Neural progenitor cell (in vitro differentiated cells): ENCODE results near the gene CCPG1. TPM values are rescaled to one million over a fixed set of nuclear protein-coding genes. Genes with fewer than 3 reads are reported as not detected.

Experiments
- DNase-seq: peaks from one replicate; pipeline ENCODE4 v3.0.0-alpha.2; 2016; ENCODE audit warnings: low spot score
- H2AFZ ChIP-seq: fragments of 200-600 bp; sonication (generic); replicated peaks from 2 replicates; pipeline ENCODE4 v1.6.1; 2016; ENCODE audit warnings: antibody characterized with exemption
- H3F3A ChIP-seq: fragments of 200-600 bp; sonication (generic); 2 replicates; pipeline ENCODE4 v1.6.1; 2016; ENCODE audit warnings: antibody characterized with exemption, low read depth
- H3K27ac ChIP-seq: fragments of 200-600 bp; sonication (generic); 2 replicates; pipeline ENCODE4 v1.5.1; 2016; ENCODE audit warnings: mild to moderate bottlenecking
- H3K27me3 ChIP-seq: fragments of 200-600 bp; sonication (generic); 2 replicates; pipeline ENCODE4 v1.6.1; 2016; ENCODE audit warnings: mild to moderate bottlenecking, moderate library complexity
- H3K36me3 ChIP-seq: fragments of 200-600 bp; sonication (generic); 2 replicates; pipeline ENCODE4 v1.5.1; 2016
- H3K4me1 ChIP-seq: fragments of 200-600 bp; sonication (generic); 2 replicates; pipeline ENCODE4 v1.6.1; 2016; ENCODE audit warnings: mixed run types
- H3K4me2 ChIP-seq: fragments of 200-600 bp; sonication (generic); 2 replicates; pipeline ENCODE4 v1.6.1; 2016
- H3K4me3 ChIP-seq: fragments of 200-600 bp; sonication (generic); 2 replicates; pipeline ENCODE4 v1.5.1; 2016
- H3K79me2 ChIP-seq: fragments of 200-600 bp; sonication (generic); 2 replicates; pipeline ENCODE4 v1.6.1; 2016; ENCODE audit warnings: low read depth
- H3K9ac ChIP-seq: fragments of 200-600 bp; sonication (generic); 2 replicates; pipeline ENCODE4 v1.6.1; 2016
- H3K9me3 ChIP-seq: fragments of 200-600 bp; sonication (generic); 2 replicates; pipeline ENCODE4 v1.5.1; 2016; ENCODE audit warnings: low read depth
- H4K20me1 ChIP-seq: fragments of 200-600 bp; sonication (generic); 2 replicates; pipeline ENCODE4 v1.6.1; 2016; ENCODE audit warnings: low read depth
- H3K27ac Mint-ChIP-seq: 3 replicates; pipeline ENCODE4 v1.8.0; 2021; ENCODE audit warnings: mixed read lengths
- H3K27me3 Mint-ChIP-seq: 2 replicates; pipeline ENCODE4 v1.8.0; 2022; ENCODE audit warnings: low read depth, mild to moderate bottlenecking, inconsistent platforms, moderate library complexity, mixed read lengths; ENCODE audit not compliant: insufficient read depth
- H3K36me3 Mint-ChIP-seq: 3 replicates; pipeline ENCODE4 v1.8.0; 2021; ENCODE audit warnings: mixed read lengths
- H3K4me1 Mint-ChIP-seq: 3 replicates; pipeline ENCODE4 v1.8.0; 2021; ENCODE audit warnings: mixed read lengths
- H3K4me3 Mint-ChIP-seq: 3 replicates; pipeline ENCODE4 v1.8.0; 2021; ENCODE audit warnings: mild to moderate bottlenecking, moderate library complexity, mixed read lengths
- H3K9me3 Mint-ChIP-seq: 3 replicates; pipeline ENCODE4 v1.8.0; 2020; ENCODE audit warnings: mixed read lengths
- EZH2 ChIP-seq: fragments of 200-600 bp; sonication (generic); IDR thresholded peaks from 2 replicates; pipeline ENCODE4 v1.6.1; 2017; ENCODE audit warnings: antibody characterized with exemption, mild to moderate bottlenecking, moderate library complexity
- EZH2phosphoT487 ChIP-seq: fragments of 200-600 bp; sonication (generic); IDR thresholded peaks from 2 replicates; pipeline ENCODE4 v1.6.1; 2017; ENCODE audit warnings: antibody characterized with exemption
- total RNA-seq: library from RNA; depleted of rRNA; stranded (reverse); fragments of >200 nt; gene quantifications from 2 replicates; pipeline ENCODE4 v1.2.3, GENCODE V29; 2015; ENCODE audit warnings: low replicate concordance
- TF ChIP-seq, protein P1 (sequence below): fragments of 200-600 bp; sonication (generic); IDR thresholded peaks from 2 replicates; pipeline ENCODE4 v1.5.1; 2017; ENCODE audit warnings: antibody characterized with exemption, mild to moderate bottlenecking

CCPG1 gene
- total RNA-seq, 1 donor from 2014 or later = 28.0 TPM

DNA sequence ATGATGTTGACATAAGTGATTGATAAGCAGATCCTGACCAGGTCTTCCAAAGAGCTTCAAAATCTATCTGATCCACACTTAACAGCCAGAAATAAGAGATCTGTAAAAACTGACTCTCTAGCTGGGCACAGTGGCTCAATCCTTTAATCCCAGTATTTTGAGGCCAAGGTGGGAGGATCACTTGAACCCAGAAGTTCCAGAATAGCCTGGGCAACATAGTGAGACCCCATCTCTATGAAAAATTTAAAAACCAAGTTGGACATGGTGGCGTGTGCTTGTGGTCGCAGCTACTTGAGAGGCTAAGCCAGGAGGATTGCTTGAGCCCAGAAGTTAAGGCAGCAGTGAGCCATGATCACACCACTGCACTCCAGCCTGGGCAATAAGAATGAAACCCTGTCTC is 45.5 kb downstream of the CCPG1 start:
- peaks cover 1% of the 10 kb centered on the region for H3K36me3 Mint-ChIP-seq
- H2AFZ ChIP-seq = no peak overlapping the region
- no peaks in the 10 kb centered on the region for H3F3A ChIP-seq
- no peak overlapping the region for H3K27ac Mint-ChIP-seq
- TF ChIP-seq EZH2phosphoT487 (no peak), EZH2 (no peak)
- TF ChIP-seq, protein P1, sequence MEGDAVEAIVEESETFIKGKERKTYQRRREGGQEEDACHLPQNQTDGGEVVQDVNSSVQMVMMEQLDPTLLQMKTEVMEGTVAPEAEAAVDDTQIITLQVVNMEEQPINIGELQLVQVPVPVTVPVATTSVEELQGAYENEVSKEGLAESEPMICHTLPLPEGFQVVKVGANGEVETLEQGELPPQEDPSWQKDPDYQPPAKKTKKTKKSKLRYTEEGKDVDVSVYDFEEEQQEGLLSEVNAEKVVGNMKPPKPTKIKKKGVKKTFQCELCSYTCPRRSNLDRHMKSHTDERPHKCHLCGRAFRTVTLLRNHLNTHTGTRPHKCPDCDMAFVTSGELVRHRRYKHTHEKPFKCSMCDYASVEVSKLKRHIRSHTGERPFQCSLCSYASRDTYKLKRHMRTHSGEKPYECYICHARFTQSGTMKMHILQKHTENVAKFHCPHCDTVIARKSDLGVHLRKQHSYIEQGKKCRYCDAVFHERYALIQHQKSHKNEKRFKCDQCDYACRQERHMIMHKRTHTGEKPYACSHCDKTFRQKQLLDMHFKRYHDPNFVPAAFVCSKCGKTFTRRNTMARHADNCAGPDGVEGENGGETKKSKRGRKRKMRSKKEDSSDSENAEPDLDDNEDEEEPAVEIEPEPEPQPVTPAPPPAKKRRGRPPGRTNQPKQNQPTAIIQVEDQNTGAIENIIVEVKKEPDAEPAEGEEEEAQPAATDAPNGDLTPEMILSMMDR = no peak
- H3K4me3 Mint-ChIP-seq = no peak overlapping the region
- no peaks in the 10 kb centered on the region for H3K9me3 Mint-ChIP-seq
- H3K4me1 ChIP-seq = no peaks in the 10 kb centered on the region
- no peaks in the 10 kb centered on the region for H3K4me1 Mint-ChIP-seq
- H3K27me3 ChIP-seq = no peaks in the 10 kb centered on the region
- no peaks in the 10 kb centered on the region for H3K36me3 ChIP-seq
- H3K27ac ChIP-seq = no peak overlapping the region
- no peak overlapping the region for H3K9ac ChIP-seq
- H3K9me3 ChIP-seq = no peaks in the 10 kb centered on the region
- H3K79me2 ChIP-seq = no peaks in the 10 kb centered on the region
- no peak overlapping the region for H3K4me2 ChIP-seq
- no peak overlapping the region for H3K4me3 ChIP-seq
- H3K27me3 Mint-ChIP-seq = no peaks in the 10 kb centered on the region
- H4K20me1 ChIP-seq = no peaks in the 10 kb centered on the region
- no peak for DNase-seq

GRCh38 chr15:55361048-55361447 is 47.1 kb downstream of the CCPG1 start:
- Histone ChIP-seq H3K9ac (no peak overlapping the region), H3K27me3 (no peaks in the 10 kb centered on the region), H3K36me3 (no peaks in the 10 kb centered on the region), H4K20me1 (no peaks in the 10 kb centered on the region), H3K9me3 (no peaks in the 10 kb centered on the region), H3K4me1 (no peaks in the 10 kb centered on the region), H2AFZ (no peak overlapping the region), H3F3A (no peaks in the 10 kb centered on the region), H3K27ac (no peak overlapping the region), H3K4me3 (no peak overlapping the region), H3K79me2 (no peaks in the 10 kb centered on the region), H3K4me2 (no peak overlapping the region)
- Mint-ChIP-seq H3K36me3 (peaks cover 1% of the 10 kb centered on the region), H3K27me3 (no peaks in the 10 kb centered on the region), H3K4me1 (no peaks in the 10 kb centered on the region), H3K9me3 (no peaks in the 10 kb centered on the region), H3K27ac (no peak overlapping the region), H3K4me3 (no peak overlapping the region)
- TF ChIP-seq, protein P1 = no peak
- TF ChIP-seq EZH2 (no peak), EZH2phosphoT487 (no peak)
- DNase-seq = no peak

DNA sequence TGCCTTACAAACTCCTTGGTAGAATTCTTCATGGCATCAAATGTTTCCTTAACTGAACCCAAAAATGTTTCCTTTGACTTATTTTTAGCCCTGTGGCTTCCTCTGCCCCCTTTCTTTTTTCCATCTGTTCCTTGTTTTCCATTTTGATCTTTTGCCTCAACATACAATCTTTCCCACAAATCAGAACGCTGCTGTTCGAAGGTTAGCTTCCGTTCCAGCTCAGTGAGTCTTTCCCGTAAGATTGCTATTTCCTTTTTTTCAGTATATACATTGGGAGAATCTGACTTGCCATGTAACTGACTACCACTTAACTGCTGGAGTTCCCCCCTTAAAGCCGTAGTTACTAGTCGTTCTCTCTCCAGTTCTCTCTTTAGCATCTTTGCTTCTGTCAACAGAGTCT is 47.9 kb downstream of the CCPG1 start:
- H3K36me3 ChIP-seq = no peaks in the 10 kb centered on the region
- H3K36me3 Mint-ChIP-seq = peaks cover 1% of the 10 kb centered on the region
- TF ChIP-seq, protein P1 = no peak
- H3K27me3 Mint-ChIP-seq = no peaks in the 10 kb centered on the region
- no peaks in the 10 kb centered on the region for H3K79me2 ChIP-seq
- H3K9me3 Mint-ChIP-seq = no peaks in the 10 kb centered on the region
- no peak overlapping the region for H3K27ac ChIP-seq
- no peak overlapping the region for H3K4me2 ChIP-seq
- no peak overlapping the region for H3K4me3 Mint-ChIP-seq
- H2AFZ ChIP-seq = no peak overlapping the region
- no peak for DNase-seq
- H4K20me1 ChIP-seq = no peaks in the 10 kb centered on the region
- H3K4me1 Mint-ChIP-seq = no peaks in the 10 kb centered on the region
- H3K9me3 ChIP-seq = no peaks in the 10 kb centered on the region
- H3F3A ChIP-seq = no peaks in the 10 kb centered on the region
- H3K9ac ChIP-seq = peak overlapping the region; percentile 23
- no peak overlapping the region for H3K4me3 ChIP-seq
- H3K4me1 ChIP-seq = no peaks in the 10 kb centered on the region
- no peak overlapping the region for H3K27ac Mint-ChIP-seq
- H3K27me3 ChIP-seq = no peaks in the 10 kb centered on the region

DNA sequence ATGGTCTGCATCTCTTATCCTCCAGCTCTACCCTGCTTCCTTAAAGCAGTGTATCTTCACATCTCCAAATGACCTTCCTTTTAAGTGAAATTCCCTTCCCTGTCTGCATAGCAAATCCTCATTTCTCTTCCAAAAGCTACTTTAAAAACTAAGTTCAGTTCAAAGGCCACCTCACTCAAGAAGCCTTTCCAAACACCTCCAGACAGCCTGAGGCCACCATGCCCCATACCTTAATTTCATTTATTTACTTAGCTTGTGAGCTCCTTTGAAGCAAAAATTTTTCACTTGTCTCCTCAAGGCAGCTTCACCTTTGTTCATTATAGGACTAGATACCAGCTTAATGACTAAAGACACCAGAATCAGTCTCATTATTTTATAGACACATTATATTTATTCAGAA is 49.7 kb downstream of the CCPG1 start:
- Histone ChIP-seq H3K36me3 (no peaks in the 10 kb centered on the region), H3K4me2 (no peak overlapping the region), H3K79me2 (no peaks in the 10 kb centered on the region), H2AFZ (no peak overlapping the region), H3K9ac (no peak overlapping the region), H3K9me3 (no peaks in the 10 kb centered on the region), H3K4me3 (no peak overlapping the region), H3K27me3 (no peaks in the 10 kb centered on the region), H3K27ac (no peak overlapping the region), H4K20me1 (no peaks in the 10 kb centered on the region), H3K4me1 (no peaks in the 10 kb centered on the region), H3F3A (no peaks in the 10 kb centered on the region)
- TF ChIP-seq EZH2 (no peak), EZH2phosphoT487 (no peak)
- TF ChIP-seq, protein P1 = no peak
- peaks cover under 1% of the 10 kb centered on the region for H3K36me3 Mint-ChIP-seq
- H3K27me3 Mint-ChIP-seq = no peaks in the 10 kb centered on the region
- no peak overlapping the region for H3K4me3 Mint-ChIP-seq
- no peaks in the 10 kb centered on the region for H3K4me1 Mint-ChIP-seq
- H3K9me3 Mint-ChIP-seq = no peaks in the 10 kb centered on the region
- no peak for DNase-seq
- no peak overlapping the region for H3K27ac Mint-ChIP-seq
